Measurements from ENCODE around the gene ATP2B2.

DNA sequence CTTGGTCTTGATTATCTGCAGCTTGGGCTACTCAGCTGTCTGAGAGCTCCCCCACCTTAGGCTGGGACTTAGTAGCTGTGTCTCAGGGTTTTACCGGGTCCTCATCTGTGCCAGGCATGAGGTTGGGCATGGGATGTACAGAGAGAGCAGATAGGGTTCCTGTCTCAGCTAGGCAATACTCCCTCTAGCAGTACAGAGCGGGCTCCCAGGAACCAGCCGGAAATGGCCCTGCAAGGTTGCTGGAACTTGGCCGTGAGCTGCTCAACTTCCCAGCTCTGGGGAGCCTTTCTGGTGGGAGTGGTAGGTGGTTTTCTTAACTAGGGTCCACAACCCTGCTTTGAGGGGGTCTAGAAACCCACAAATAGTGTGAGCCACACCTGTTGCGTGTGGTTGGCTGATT, 58.3 kb downstream of the ATP2B2 start:
- TF ChIP-seq, protein P1, sequence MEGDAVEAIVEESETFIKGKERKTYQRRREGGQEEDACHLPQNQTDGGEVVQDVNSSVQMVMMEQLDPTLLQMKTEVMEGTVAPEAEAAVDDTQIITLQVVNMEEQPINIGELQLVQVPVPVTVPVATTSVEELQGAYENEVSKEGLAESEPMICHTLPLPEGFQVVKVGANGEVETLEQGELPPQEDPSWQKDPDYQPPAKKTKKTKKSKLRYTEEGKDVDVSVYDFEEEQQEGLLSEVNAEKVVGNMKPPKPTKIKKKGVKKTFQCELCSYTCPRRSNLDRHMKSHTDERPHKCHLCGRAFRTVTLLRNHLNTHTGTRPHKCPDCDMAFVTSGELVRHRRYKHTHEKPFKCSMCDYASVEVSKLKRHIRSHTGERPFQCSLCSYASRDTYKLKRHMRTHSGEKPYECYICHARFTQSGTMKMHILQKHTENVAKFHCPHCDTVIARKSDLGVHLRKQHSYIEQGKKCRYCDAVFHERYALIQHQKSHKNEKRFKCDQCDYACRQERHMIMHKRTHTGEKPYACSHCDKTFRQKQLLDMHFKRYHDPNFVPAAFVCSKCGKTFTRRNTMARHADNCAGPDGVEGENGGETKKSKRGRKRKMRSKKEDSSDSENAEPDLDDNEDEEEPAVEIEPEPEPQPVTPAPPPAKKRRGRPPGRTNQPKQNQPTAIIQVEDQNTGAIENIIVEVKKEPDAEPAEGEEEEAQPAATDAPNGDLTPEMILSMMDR (IDR thresholded peaks at IDR 0.05; ENCODE audit: control extremely low read depth in 1 of 3, insufficient read depth in 1 of 3, low read depth in 1 of 3, low read length in 3 of 3): no peak
- TF ChIP-seq, protein P2, sequence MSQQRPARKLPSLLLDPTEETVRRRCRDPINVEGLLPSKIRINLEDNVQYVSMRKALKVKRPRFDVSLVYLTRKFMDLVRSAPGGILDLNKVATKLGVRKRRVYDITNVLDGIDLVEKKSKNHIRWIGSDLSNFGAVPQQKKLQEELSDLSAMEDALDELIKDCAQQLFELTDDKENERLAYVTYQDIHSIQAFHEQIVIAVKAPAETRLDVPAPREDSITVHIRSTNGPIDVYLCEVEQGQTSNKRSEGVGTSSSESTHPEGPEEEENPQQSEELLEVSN (IDR thresholded peaks at IDR 0.05): no peak
- no peak for TF ChIP-seq EP300 (IDR thresholded peaks at IDR 0.05; ENCODE audit: borderline replicate concordance in 1 of 2, low read depth in 2 of 2, low read length in 2 of 2)
- no peak for TF ChIP-seq SRF (IDR thresholded peaks at IDR 0.05; ENCODE audit: low read depth, low read length)
- no peak for TF ChIP-seq RBBP5 (IDR thresholded peaks at IDR 0.05; ENCODE audit: borderline replicate concordance, low read depth, low read length)
- no peak for TF ChIP-seq TCF12 (IDR thresholded peaks at IDR 0.05; ENCODE audit: low read depth, low read length)
- no peak for TF ChIP-seq JUN (IDR thresholded peaks at IDR 0.05; ENCODE audit: low read depth, low read length)
- TF ChIP-seq EZH2 (IDR thresholded peaks at IDR 0.05; ENCODE audit: low read depth, low read length, severe bottlenecking): no peak
- TF ChIP-seq POLR2A (IDR thresholded peaks at IDR 0.05; ENCODE audit: control extremely low read depth in 1 of 2, low read depth in 2 of 2, low read length in 2 of 2): no peak
- TF ChIP-seq POLR2AphosphoS5 (IDR thresholded peaks at IDR 0.05; ENCODE audit: low read depth, low read length): no peak
- TF ChIP-seq SIN3A (conservative IDR thresholded peaks at IDR 0.05 in 1 of 2, IDR thresholded peaks at IDR 0.05 in 1 of 2; ENCODE audit: low read depth in 1 of 2, low read length in 2 of 2): no peak
- TF ChIP-seq RFX5 (IDR thresholded peaks at IDR 0.05; ENCODE audit: borderline replicate concordance, low read depth, low read length): no peak
- TF ChIP-seq CHD2 (IDR thresholded peaks at IDR 0.05; ENCODE audit: low read length): no peak

All from H1 (cell line).